Measurements from ENCODE around the gene NT5DC1. TPM values are rescaled to one million over a fixed set of nuclear protein-coding genes. Genes with fewer than 3 reads are reported as not detected.

The NT5DC1 gene
- polyA plus RNA-seq, 3 donors, result 18.2 to 39.0 (median 28.3) TPM

- intact Hi-C loops (cut with micrococcal nuclease), result no loop called here
- no peak for TF ChIP-seq CTCF (IDR thresholded peaks at IDR 0.05)
- H3K9me3 ChIP-seq (replicated peaks in 1 of 2; ENCODE audit: control insufficient read depth in 1 of 2, insufficient read depth in 1 of 2, low read length in 2 of 2), result peaks cover 3 to 13% of the 10 kb centered on the region in 2 donors
- H3K27ac Mint-ChIP-seq, result no peak overlapping the region
- no CpG with 5 or more reads among the region's 2 CpGs for WGBS (ENCODE audit: insufficient coverage)
- no peaks in the 10 kb centered on the region for H3K79me2 ChIP-seq (ENCODE audit: insufficient read depth, low read length)
- H3K36me3 ChIP-seq (replicated peaks in 1 of 2; ENCODE audit: control insufficient read depth in 1 of 2, insufficient read depth in 2 of 2, low read length in 2 of 2), result no peaks in the 10 kb centered on the region
- H3K36me3 Mint-ChIP-seq, result peaks cover 9% of the 10 kb centered on the region in 2 donors
- no peak overlapping the region for H3K4me2 ChIP-seq (replicated peaks; ENCODE audit: extremely low read depth, low read length, poor library complexity, severe bottlenecking)
- H3K4me3 Mint-ChIP-seq, result no peak overlapping the region
- H4K20me1 ChIP-seq (ENCODE audit: insufficient read depth, low read length), result no peaks in the 10 kb centered on the region
- no peaks in the 10 kb centered on the region for H3K4me1 Mint-ChIP-seq
- no peaks in the 10 kb centered on the region for H3K27me3 ChIP-seq (ENCODE audit: control insufficient read depth in 2 of 2, insufficient read depth in 2 of 2, low read length in 2 of 2)
- H2AFZ ChIP-seq (ENCODE audit: insufficient read depth, low read depth, low read length, poor library complexity, severe bottlenecking), result no peak overlapping the region
- H3K27me3 Mint-ChIP-seq (ENCODE audit: low read depth in 3 of 3), result no peaks in the 10 kb centered on the region
- no peak overlapping the region for H3K27ac ChIP-seq (ENCODE audit: low read depth in 1 of 2, low read length in 2 of 2)
- H3K4me1 ChIP-seq (ENCODE audit: control insufficient read depth in 1 of 2, insufficient read depth in 2 of 2, low read length in 2 of 2), result no peaks in the 10 kb centered on the region
- no peak overlapping the region for H3K4me3 ChIP-seq (replicated peaks in 1 of 3; ENCODE audit: low read depth in 2 of 3, low read length in 3 of 3)
- peaks cover 8 to 23% (median 13%) of the 10 kb centered on the region in 7 donors for H3K9me3 Mint-ChIP-seq
- no peak for DNase-seq
- no peak overlapping the region for H3K9ac ChIP-seq (ENCODE audit: insufficient read depth, low read length, poor library complexity, severe bottlenecking)
Observed at GRCh38 chr6:116175344-116175743, 74.7 kb downstream of the NT5DC1 start.

DNA sequence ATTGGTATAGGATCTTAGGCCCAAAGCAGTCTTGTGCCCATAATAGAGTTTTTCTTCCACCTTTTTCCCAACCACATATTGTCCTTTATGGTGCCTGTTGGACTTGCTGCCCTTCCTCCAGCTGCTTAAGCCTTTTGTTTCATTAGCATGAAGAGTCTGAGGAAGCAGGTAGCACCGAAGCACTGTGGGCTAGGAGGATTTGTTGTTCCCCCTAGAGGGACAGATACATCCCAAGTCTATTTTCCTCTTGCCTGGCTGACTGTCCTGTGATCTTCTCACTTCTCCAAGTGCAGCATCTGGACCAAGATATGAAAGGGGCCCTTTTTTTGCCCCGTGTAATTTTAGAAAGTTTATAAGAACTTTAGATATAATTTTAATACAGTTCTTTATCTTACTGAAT lies 75.9 kb downstream of the NT5DC1 start:
- Mint-ChIP-seq H3K27me3 (ENCODE audit: low read depth in 3 of 3) (no peaks in the 10 kb centered on the region), H3K4me3 (no peak overlapping the region), H3K4me1 (no peaks in the 10 kb centered on the region), H3K36me3 (peaks cover 9% of the 10 kb centered on the region in 2 donors), H3K27ac (no peak overlapping the region), H3K9me3 (peaks cover 8 to 23% (median 10%) of the 10 kb centered on the region in 7 donors)
- no peaks in the 10 kb centered on the region for H3K4me1 ChIP-seq (ENCODE audit: control insufficient read depth in 1 of 2, insufficient read depth in 2 of 2, low read length in 2 of 2)
- no CpG with 5 or more reads among the region's 2 CpGs for WGBS (ENCODE audit: insufficient coverage)
- H3K36me3 ChIP-seq (replicated peaks in 1 of 2; ENCODE audit: control insufficient read depth in 1 of 2, insufficient read depth in 2 of 2, low read length in 2 of 2), result no peaks in the 10 kb centered on the region
- no peak overlapping the region for H3K4me2 ChIP-seq (replicated peaks; ENCODE audit: extremely low read depth, low read length, poor library complexity, severe bottlenecking)
- no peaks in the 10 kb centered on the region for H4K20me1 ChIP-seq (ENCODE audit: insufficient read depth, low read length)
- H3K9ac ChIP-seq (ENCODE audit: insufficient read depth, low read length, poor library complexity, severe bottlenecking), result no peak overlapping the region
- TF ChIP-seq CTCF (IDR thresholded peaks at IDR 0.05), result no peak
- H3K27ac ChIP-seq (ENCODE audit: low read depth in 1 of 2, low read length in 2 of 2), result no peak overlapping the region
- H3K79me2 ChIP-seq (ENCODE audit: insufficient read depth, low read length), result no peaks in the 10 kb centered on the region
- peaks cover 3 to 13% of the 10 kb centered on the region in 2 donors for H3K9me3 ChIP-seq (replicated peaks in 1 of 2; ENCODE audit: control insufficient read depth in 1 of 2, insufficient read depth in 1 of 2, low read length in 2 of 2)
- H2AFZ ChIP-seq (ENCODE audit: insufficient read depth, low read depth, low read length, poor library complexity, severe bottlenecking), result no peak overlapping the region
- DNase-seq, result no peak
- H3K4me3 ChIP-seq (replicated peaks in 1 of 3; ENCODE audit: low read depth in 2 of 3, low read length in 3 of 3), result no peak overlapping the region
- intact Hi-C loops (cut with micrococcal nuclease), result no loop called here
- H3K27me3 ChIP-seq (ENCODE audit: control insufficient read depth in 2 of 2, insufficient read depth in 2 of 2, low read length in 2 of 2), result no peaks in the 10 kb centered on the region
